ENCODE data around the gene ALDOC. TPM values are rescaled to one million over a fixed set of nuclear protein-coding genes. Genes with fewer than 3 reads are reported as not detected.

ALDOC gene
- polyA plus RNA-seq, 1 donor (not counting 4 experiments of a cell fraction or from before 2014, with no cell fraction given): 32.5 TPM

DNA sequence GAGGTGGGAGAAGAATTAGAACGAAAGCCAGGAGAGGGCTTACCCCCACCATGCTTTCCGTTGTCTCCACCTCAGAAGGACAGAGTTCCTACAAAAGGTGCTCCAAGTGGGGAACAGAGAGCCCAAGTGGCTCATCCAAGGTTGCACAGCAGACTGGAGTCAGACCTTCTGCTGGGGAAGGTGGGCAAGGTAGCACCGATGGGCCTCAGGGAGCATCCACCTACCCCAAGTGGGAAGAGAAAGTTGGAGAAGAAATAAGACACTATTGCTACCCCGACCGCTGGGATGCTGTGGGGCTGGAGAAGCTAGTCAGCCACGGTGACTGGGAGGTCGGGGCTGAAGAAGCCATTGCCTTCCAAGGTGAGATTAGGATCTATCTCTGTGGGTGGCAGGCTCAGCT is 45.8 kb downstream of the ALDOC start:
- DNase-seq (ENCODE audit: low read depth, low spot score): no peak
- Histone ChIP-seq H3K4me2 (ENCODE audit: control insufficient read depth, extremely low read depth, insufficient read depth, low read depth, low read length) (no peak overlapping the region), H2AFZ (ENCODE audit: control insufficient read depth, low read length) (no peak overlapping the region), H3K9me3 (ENCODE audit: control insufficient read depth, low read depth, low read length) (no peaks in the 10 kb centered on the region), H3K4me1 (ENCODE audit: control insufficient read depth, extremely low read depth, insufficient read depth, low read length) (peaks cover 24% of the 10 kb centered on the region), H3K27me3 (ENCODE audit: control insufficient read depth, extremely low read depth, insufficient read depth, low read length) (peaks cover 8% of the 10 kb centered on the region), H3K4me3 (ENCODE audit: control insufficient read depth in 2 of 3, extremely low read depth in 1 of 3, insufficient read depth in 2 of 3, low read depth in 1 of 3, low read length in 3 of 3) (no peak overlapping the region), H3K9ac (ENCODE audit: control insufficient read depth, extremely low read depth, insufficient read depth, low read length) (no peak overlapping the region), H4K20me1 (ENCODE audit: control insufficient read depth, extremely low read depth, insufficient read depth, low read length) (peaks cover 5% of the 10 kb centered on the region), H3K36me3 (ENCODE audit: control insufficient read depth in 2 of 2, extremely low read depth in 1 of 2, insufficient read depth in 2 of 2, low read length in 2 of 2) (no peaks in the 10 kb centered on the region), H3K9me1 (ENCODE audit: control insufficient read depth, extremely low read depth, insufficient read depth, low read length) (no peaks in the 10 kb centered on the region), H3K27ac (ENCODE audit: control insufficient read depth, insufficient read depth, low read length) (no peak overlapping the region), H3K79me2 (ENCODE audit: control insufficient read depth, insufficient read depth, low read length) (no peaks in the 10 kb centered on the region)
- no peak for FAIRE-seq
- dilution Hi-C loops (cut with MboI; ENCODE audit: extremely low pct_ligation_motif_present, low sequenced_read_pairs): no loop called here
- TF ChIP-seq, protein P1, sequence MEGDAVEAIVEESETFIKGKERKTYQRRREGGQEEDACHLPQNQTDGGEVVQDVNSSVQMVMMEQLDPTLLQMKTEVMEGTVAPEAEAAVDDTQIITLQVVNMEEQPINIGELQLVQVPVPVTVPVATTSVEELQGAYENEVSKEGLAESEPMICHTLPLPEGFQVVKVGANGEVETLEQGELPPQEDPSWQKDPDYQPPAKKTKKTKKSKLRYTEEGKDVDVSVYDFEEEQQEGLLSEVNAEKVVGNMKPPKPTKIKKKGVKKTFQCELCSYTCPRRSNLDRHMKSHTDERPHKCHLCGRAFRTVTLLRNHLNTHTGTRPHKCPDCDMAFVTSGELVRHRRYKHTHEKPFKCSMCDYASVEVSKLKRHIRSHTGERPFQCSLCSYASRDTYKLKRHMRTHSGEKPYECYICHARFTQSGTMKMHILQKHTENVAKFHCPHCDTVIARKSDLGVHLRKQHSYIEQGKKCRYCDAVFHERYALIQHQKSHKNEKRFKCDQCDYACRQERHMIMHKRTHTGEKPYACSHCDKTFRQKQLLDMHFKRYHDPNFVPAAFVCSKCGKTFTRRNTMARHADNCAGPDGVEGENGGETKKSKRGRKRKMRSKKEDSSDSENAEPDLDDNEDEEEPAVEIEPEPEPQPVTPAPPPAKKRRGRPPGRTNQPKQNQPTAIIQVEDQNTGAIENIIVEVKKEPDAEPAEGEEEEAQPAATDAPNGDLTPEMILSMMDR (optimal IDR thresholded peaks at IDR 0.05 in 1 of 3, IDR thresholded peaks at IDR 0.05 in 1 of 3, conservative IDR thresholded peaks at IDR 0.05 in 1 of 3; ENCODE audit: extremely low read depth in 1 of 3, insufficient read depth in 2 of 3, low read length in 3 of 3): no peak
- TF ChIP-seq EZH2 (IDR thresholded peaks at IDR 0.05; ENCODE audit: low read length): no peak

DNA sequence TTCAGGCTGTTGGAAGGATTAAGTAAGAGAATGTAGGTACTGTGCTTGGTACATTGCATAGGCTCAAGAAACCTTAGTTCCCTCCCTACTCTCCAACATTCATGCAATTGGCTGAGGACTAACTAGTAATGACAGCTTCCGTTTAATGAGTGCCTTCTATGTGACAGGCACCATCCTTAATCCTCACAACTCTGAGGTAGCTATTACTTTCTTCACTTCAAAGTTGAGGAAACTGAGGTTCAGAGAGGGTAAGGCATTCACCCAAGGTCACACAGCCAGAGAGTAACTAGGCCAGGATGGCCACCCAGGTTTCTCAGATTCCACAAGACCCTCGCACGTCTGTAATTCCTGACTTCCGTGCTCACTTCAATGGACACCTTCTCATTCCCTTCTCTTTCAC is 46.4 kb downstream of the ALDOC start:
- TF ChIP-seq, protein P1 (optimal IDR thresholded peaks at IDR 0.05 in 1 of 3, IDR thresholded peaks at IDR 0.05 in 1 of 3, conservative IDR thresholded peaks at IDR 0.05 in 1 of 3; ENCODE audit: extremely low read depth in 1 of 3, insufficient read depth in 2 of 3, low read length in 3 of 3): no peak
- TF ChIP-seq EZH2 (IDR thresholded peaks at IDR 0.05; ENCODE audit: low read length): no peak
- H3K36me3 ChIP-seq (ENCODE audit: control insufficient read depth in 2 of 2, extremely low read depth in 1 of 2, insufficient read depth in 2 of 2, low read length in 2 of 2): no peaks in the 10 kb centered on the region
- DNase-seq (ENCODE audit: low read depth, low spot score) (no peak), FAIRE-seq (no peak)
- peaks cover 8% of the 10 kb centered on the region for H3K27me3 ChIP-seq (ENCODE audit: control insufficient read depth, extremely low read depth, insufficient read depth, low read length)
- H3K4me2 ChIP-seq (ENCODE audit: control insufficient read depth, extremely low read depth, insufficient read depth, low read depth, low read length): no peak overlapping the region
- H3K27ac ChIP-seq (ENCODE audit: control insufficient read depth, insufficient read depth, low read length): no peak overlapping the region
- no peaks in the 10 kb centered on the region for H3K9me3 ChIP-seq (ENCODE audit: control insufficient read depth, low read depth, low read length)
- no peak overlapping the region for H2AFZ ChIP-seq (ENCODE audit: control insufficient read depth, low read length)
- dilution Hi-C loops (cut with MboI; ENCODE audit: extremely low pct_ligation_motif_present, low sequenced_read_pairs): no loop called here
- H4K20me1 ChIP-seq (ENCODE audit: control insufficient read depth, extremely low read depth, insufficient read depth, low read length): peaks cover 5% of the 10 kb centered on the region
- no peaks in the 10 kb centered on the region for H3K79me2 ChIP-seq (ENCODE audit: control insufficient read depth, insufficient read depth, low read length)
- no peaks in the 10 kb centered on the region for H3K9me1 ChIP-seq (ENCODE audit: control insufficient read depth, extremely low read depth, insufficient read depth, low read length)
- H3K9ac ChIP-seq (ENCODE audit: control insufficient read depth, extremely low read depth, insufficient read depth, low read length): no peak overlapping the region
- H3K4me3 ChIP-seq (ENCODE audit: control insufficient read depth in 2 of 3, extremely low read depth in 1 of 3, insufficient read depth in 2 of 3, low read depth in 1 of 3, low read length in 3 of 3): no peak overlapping the region
- peaks cover 27% of the 10 kb centered on the region for H3K4me1 ChIP-seq (ENCODE audit: control insufficient read depth, extremely low read depth, insufficient read depth, low read length)
